ENCODE results near the gene MCCD1. TPM values are rescaled to one million over a fixed set of nuclear protein-coding genes. Genes with fewer than 3 reads are reported as not detected.

MCCD1 gene
- total RNA-seq, 1 experiment from 2014 or later: not detected

DNA sequence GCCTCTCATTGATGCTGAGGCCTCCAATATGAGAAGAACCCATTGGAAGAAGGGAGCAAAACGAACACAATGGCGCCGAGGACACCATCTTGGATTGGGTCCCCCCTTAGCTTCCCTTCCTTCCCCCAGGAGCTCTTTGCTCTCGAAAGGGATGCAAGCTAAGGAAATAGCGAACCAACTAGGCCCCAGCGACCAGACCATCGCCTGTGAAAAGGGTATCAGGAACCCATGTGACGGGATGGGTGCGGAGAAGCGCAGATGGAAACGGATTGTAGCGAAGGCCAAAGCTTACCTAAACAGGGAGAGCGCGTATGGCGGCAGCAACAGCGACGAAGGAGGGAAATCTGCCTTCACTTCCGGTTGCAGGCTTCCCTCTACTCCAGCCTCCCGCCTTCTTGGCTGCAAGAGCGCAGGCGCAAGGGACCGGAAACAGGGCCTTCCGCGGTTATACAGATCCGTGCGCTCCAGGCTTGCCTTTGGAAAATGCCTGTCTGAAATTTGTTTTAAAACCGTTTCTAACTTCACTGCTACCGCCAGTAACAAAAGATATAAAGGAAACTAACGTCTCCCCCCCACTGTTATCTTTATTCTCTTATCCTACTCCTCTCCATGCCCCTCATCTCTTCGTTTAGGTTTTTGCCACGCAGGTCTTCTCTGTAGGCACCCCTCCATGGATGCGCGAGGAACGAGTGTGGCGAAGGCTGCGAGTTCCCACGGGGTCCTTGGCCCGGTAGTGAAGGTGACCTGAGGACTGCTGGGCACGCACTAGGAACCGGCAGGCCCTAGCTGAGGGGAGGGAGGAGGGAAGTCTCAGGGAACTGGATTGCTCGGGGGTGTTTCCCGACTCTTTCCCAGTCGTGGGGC is 13.1 kb downstream of the MCCD1 start, which contains the start of gene DDX39B (continued):
- TF ChIP-seq CREM (CRISPR knock-in tag; IDR thresholded peaks at IDR 0.05) (peak; percentile 39; the same call in 1 of the 2 replicates), FOXP1 (CRISPR knock-in tag; IDR thresholded peaks at IDR 0.05; ENCODE audit: borderline replicate concordance) (peak; percentile 37; the same call in 1 of the 2 replicates), PREB (CRISPR knock-in tag; IDR thresholded peaks at IDR 0.05; ENCODE audit: borderline replicate concordance) (0 out of 2 replicates have a peak, but pooled peaks have one; percentile 8), RELA (CRISPR knock-in tag; IDR thresholded peaks at IDR 0.05; ENCODE audit: borderline replicate concordance) (no peak), SMAD3 (CRISPR knock-in tag; IDR thresholded peaks at IDR 0.05; ENCODE audit: borderline replicate concordance) (0 out of 2 replicates have a peak, but pooled peaks have one; percentile 84), EMX1 (CRISPR knock-in tag; IDR thresholded peaks at IDR 0.05) (0 out of 2 replicates have a peak, but pooled peaks have one; percentile 19), GABPB1 (CRISPR knock-in tag; IDR thresholded peaks at IDR 0.05) (peak; percentile 76), ESRRA (CRISPR knock-in tag; IDR thresholded peaks at IDR 0.05; ENCODE audit: borderline replicate concordance) (peak; percentile 96; the same call in 1 of the 2 replicates), KAT7 (CRISPR knock-in tag; IDR thresholded peaks at IDR 0.05; ENCODE audit: borderline replicate concordance) (0 out of 2 replicates have a peak, but pooled peaks have one; percentile 46), ZNF281 (CRISPR knock-in tag; IDR thresholded peaks at IDR 0.05) (0 out of 2 replicates have a peak, but pooled peaks have one; percentile 21)
- TF ChIP-seq, protein P1, sequence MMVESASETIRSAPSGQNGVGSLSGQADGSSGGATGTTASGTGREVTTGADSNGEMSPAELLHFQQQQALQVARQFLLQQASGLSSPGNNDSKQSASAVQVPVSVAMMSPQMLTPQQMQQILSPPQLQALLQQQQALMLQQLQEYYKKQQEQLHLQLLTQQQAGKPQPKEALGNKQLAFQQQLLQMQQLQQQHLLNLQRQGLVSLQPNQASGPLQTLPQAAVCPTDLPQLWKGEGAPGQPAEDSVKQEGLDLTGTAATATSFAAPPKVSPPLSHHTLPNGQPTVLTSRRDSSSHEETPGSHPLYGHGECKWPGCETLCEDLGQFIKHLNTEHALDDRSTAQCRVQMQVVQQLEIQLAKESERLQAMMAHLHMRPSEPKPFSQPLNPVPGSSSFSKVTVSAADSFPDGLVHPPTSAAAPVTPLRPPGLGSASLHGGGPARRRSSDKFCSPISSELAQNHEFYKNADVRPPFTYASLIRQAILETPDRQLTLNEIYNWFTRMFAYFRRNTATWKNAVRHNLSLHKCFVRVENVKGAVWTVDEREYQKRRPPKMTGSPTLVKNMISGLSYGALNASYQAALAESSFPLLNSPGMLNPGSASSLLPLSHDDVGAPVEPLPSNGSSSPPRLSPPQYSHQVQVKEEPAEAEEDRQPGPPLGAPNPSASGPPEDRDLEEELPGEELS (CRISPR knock-in tag; IDR thresholded peaks at IDR 0.05): peak; percentile 55; the same call in 1 of the 2 replicates
- TF ChIP-seq, protein P2, sequence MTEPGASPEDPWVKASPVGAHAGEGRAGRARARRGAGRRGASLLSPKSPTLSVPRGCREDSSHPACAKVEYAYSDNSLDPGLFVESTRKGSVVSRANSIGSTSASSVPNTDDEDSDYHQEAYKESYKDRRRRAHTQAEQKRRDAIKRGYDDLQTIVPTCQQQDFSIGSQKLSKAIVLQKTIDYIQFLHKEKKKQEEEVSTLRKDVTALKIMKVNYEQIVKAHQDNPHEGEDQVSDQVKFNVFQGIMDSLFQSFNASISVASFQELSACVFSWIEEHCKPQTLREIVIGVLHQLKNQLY (CRISPR knock-in tag; IDR thresholded peaks at IDR 0.05): no peak
- TF ChIP-seq, protein P3, sequence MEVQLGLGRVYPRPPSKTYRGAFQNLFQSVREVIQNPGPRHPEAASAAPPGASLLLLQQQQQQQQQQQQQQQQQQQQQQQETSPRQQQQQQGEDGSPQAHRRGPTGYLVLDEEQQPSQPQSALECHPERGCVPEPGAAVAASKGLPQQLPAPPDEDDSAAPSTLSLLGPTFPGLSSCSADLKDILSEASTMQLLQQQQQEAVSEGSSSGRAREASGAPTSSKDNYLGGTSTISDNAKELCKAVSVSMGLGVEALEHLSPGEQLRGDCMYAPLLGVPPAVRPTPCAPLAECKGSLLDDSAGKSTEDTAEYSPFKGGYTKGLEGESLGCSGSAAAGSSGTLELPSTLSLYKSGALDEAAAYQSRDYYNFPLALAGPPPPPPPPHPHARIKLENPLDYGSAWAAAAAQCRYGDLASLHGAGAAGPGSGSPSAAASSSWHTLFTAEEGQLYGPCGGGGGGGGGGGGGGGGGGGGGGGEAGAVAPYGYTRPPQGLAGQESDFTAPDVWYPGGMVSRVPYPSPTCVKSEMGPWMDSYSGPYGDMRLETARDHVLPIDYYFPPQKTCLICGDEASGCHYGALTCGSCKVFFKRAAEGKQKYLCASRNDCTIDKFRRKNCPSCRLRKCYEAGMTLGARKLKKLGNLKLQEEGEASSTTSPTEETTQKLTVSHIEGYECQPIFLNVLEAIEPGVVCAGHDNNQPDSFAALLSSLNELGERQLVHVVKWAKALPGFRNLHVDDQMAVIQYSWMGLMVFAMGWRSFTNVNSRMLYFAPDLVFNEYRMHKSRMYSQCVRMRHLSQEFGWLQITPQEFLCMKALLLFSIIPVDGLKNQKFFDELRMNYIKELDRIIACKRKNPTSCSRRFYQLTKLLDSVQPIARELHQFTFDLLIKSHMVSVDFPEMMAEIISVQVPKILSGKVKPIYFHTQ (CRISPR knock-in tag; IDR thresholded peaks at IDR 0.05): peak; percentile 51; the same call in 1 of the 2 replicates
- TF ChIP-seq, protein P4, sequence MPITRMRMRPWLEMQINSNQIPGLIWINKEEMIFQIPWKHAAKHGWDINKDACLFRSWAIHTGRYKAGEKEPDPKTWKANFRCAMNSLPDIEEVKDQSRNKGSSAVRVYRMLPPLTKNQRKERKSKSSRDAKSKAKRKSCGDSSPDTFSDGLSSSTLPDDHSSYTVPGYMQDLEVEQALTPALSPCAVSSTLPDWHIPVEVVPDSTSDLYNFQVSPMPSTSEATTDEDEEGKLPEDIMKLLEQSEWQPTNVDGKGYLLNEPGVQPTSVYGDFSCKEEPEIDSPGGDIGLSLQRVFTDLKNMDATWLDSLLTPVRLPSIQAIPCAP (CRISPR knock-in tag; IDR thresholded peaks at IDR 0.05): no peak
- TF ChIP-seq, protein P5, sequence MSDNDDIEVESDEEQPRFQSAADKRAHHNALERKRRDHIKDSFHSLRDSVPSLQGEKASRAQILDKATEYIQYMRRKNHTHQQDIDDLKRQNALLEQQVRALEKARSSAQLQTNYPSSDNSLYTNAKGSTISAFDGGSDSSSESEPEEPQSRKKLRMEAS (CRISPR knock-in tag; IDR thresholded peaks at IDR 0.05): peak; percentile 79
- TF ChIP-seq, protein P6, sequence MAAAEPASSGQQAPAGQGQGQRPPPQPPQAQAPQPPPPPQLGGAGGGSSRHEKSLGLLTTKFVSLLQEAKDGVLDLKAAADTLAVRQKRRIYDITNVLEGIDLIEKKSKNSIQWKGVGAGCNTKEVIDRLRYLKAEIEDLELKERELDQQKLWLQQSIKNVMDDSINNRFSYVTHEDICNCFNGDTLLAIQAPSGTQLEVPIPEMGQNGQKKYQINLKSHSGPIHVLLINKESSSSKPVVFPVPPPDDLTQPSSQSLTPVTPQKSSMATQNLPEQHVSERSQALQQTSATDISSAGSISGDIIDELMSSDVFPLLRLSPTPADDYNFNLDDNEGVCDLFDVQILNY (CRISPR knock-in tag; IDR thresholded peaks at IDR 0.05): peak; percentile 78; the same call in 1 of the 2 replicates
